Forelimb muscle (tissue), 1 donor: Measurements from ENCODE around the gene ABCF2. TPM values are rescaled to one million over a fixed set of nuclear protein-coding genes. Genes with fewer than 3 reads are reported as not detected.

Experiments used
- DNase-seq: peaks from one replicate; pipeline ENCODE4 v3.0.0-alpha.2; 2013; ENCODE audit warnings: low read depth
- polyA plus RNA-seq: library from polyadenylated mRNA; unstranded; fragments of 120-200 nt; gene quantifications from one replicate; pipeline ENCODE4 v1.2.1, GENCODE V29; 2013; ENCODE audit not compliant: insufficient read length

Gene ABCF2
- polyA plus RNA-seq, 1 donor: 17.4 TPM

- DNase-seq: no peak
Observed at GRCh38 chr7:151195616-151196450, 31.2 kb downstream of the ABCF2 start.

DNA sequence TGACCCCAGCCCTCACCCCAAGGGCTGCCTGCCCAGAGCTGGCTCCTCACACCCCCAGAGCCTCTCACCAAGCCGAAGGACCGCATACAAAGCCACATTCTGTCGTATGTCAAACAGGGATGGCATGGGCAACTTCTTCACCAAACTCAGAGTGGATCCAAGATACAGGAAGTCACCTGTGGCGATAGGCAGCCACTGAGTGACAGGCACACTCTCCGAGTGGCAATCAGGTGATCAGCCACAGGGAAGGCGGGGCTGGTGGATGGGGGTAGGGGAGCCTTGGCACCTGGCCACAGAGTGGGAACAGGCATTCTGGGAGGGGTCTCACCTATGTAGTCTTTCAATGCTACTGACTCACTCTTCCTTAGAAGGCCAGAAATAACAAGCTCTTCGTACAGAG lies 32.8 kb downstream of the ABCF2 start:
- no peak for DNase-seq

DNA sequence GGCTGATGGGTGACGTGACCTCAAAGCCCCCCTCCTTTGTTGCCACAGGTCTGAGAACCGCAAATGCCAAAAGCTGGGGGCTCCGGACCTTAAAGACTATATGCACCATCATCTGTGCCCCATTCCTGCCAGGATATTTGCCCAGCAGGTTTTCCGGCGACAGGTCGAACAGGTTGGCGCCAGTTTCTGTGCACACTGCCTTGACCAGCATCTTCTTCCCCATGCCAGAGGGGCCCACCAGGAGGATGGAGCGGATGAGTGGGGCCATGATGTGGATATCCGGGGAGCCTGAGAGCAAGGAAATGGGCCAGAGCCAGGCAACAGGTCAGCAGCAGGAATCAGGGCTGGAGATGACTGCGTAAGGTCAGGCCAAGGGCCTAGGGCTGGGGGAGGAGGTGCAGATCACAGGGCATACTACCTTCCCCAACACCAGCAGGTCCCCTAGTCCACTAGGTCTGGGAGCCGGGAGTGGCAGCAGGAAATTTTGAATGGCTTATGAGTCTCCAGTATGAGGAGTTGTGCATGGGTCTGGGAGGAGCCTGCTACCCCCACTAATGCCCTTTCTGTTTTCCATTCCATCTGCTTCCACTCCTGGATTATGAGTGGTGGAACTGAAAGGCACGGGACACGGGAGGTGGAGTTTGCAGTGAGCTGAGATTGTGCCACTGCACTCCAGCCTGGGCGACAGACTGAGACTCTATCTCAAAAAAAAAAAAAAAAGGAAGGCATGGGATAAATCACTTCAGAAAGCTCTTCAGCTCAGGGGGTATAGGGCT lies 33.6 kb downstream of the ABCF2 start:
- no peak for DNase-seq

- DNase-seq: no peak
Observed at GRCh38 chr7:151192002-151192539, 34.9 kb downstream of the ABCF2 start.

- no peak for DNase-seq
Observed at GRCh38 chr7:151191544-151191943, 35.5 kb downstream of the ABCF2 start.

DNA sequence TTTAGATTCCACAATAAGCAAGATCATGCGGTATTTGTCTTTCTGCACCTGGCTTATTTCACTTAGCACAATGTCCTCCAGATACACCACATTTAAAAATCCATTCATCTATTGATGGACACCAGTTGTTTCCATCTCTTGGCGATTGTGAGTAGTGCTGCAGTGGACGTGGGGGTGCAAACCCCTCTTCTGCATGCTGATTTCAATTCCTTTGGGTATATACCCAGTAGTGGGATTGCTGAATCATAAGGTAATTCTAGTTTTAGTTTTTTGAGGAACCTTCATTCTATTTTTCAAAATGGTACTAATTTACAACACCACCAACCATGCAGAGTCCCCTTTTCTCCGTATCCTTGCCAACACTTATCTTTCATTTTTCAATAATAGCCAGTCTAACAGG lies 38.0 kb downstream of the ABCF2 start:
- no peak for DNase-seq

DNA sequence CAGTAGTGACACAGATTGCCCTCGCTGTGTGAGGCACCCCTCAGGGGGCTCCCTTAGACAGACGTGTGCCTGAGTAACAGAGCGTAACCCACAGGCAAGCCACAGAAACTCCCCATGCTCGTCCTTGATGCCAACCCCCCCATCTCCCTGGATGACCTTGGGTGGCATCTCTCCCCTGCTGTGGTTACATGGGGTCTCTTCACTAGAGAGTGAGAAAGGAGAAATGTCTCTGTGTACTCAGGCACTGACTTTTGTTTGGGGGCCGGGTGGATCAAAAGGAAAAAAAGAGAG lies 38.8 kb downstream of the ABCF2 start:
- no peak for DNase-seq

DNA sequence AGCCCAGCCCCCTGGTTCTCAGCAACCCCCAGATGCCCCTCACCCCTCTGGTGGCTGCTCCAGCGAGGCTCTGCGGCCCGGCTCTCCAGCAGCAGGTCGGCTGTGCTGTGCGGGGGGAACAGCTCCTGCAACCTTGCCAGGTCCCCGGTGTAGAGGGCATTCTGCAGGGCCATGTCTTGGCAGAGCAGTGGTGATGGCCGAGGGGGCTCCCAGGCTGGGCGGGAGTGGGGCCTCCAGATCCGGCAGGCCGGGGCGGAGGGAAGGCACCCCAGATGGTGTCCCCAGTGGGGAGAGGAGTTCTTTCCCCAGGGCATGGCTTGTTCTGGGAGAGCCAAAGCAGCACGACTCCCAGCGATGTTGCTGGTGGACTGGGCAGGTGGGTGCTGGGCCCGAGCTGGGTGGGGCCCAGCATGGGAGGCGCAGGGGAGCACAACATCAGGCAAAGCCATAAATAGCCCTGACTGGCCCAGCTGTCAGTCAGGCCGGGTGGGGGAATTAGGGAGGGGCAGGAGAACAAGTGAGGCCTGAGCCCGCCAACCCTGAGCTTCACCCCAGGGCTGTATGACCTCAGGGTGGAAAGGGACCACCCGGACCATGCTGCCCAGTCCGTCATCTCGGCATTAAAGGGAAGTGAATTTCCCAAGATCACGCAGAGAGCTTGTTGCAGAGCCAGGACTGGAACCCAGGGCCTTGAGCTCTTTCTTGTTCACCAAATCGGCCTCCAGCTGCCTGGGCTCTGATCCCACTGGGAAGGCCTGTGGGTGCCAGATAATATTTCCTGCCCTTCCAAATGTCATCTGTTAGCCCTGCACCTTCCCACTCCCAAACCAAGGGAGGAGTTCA lies 39.4 kb downstream of the ABCF2 start:
- no peak for DNase-seq

DNA sequence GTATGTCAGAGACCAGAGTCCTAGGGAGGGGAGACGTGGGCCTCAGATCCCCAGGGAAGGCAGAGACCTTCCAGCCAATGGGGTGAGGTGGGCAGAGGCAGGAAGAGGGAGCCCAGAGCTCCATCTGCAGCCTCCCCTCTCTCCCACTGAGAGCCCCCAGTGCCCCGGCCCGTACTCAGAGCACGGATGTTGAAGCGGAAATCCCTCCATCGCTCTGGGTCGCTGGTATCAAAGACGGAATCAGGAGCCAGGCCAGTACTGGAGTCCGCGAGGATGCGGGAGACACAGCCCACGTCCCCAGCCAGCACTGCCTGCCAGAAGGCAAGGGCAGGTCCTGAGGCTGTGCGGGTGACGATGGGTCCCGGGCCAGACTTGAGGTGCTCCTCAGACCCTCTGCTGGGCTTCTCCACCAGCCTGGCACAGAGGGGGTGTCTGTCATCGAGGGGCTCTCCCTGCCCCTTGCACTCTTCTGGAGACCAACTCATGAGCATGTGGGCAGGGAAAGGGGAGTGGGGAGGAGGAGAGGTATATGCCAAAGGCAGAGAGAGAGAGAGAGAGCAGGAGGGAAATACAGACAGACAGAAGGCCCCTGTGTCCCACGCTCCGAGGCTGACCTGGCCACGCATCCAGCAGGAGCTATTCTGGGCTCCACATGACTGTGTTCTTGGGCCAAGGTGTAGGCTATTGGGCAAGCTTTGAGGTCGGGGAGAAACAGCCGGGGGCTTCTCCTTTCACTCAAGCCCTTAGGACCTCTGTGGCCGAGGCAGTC lies 40.2 kb downstream of the ABCF2 start, which contains the start of gene ASB10:
Gene ASB10, minus strand, starts transcription at position 611 of the 769 bp plus-strand sequence. Its CDS starts 120 bp downstream, at position 491.
- no peak for DNase-seq

- no peak for DNase-seq
Observed at GRCh38 chr7:151185762-151186639, 41.0 kb downstream of the ABCF2 start.

DNA sequence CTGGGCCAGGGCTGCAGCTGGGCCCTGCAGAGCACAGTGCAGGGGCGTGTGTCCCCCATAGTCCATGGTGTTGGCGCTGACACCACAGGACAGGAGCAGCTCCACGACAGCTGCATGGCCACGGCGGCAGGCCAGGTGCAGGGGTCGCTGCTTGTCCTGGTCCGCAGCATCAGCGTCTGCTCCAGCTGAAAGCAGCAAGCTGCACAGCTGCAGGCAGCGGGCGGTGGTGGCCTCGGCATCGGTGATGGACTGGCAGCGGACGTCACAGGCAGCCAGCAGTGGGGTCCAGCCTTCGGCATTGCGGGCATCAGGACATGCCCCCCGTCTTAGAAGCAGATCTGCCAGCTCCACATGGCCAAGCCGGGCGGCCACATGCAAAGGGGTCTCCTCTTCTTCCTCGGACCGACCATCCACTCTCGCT lies 46.0 kb downstream of the ABCF2 start:
- DNase-seq: no peak

GRCh38 chr7:151179946-151180345 lies 47.1 kb downstream of the ABCF2 start:
- DNase-seq: no peak

DNA sequence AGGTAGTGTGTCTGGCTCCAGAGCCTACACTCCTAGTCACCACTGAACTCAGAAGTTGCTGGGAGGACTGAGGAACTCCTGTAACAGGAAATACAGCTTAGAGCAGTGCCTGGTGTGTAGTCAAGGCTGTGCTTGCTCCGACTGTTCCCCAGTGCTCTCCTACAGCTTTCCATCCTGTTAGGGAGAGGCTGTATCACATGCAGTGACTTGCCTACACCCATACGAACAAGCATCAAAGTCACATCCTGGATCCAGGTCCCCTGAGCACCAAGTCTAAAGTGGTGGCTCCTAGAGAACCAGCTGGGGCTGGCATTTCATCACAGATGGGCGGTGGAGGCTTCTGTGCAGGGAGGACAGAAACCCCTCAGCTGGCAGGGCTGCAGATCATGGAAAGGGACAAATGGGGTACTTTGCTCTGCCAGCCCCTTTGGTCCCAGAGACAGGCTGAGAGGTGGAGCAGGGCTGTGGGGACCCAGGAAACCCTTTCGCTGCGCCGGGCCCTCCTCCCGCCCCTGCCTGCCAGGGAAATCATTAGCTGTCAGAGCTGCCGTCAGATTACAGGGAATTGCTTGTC lies 47.6 kb downstream of the ABCF2 start:
- no peak for DNase-seq

GRCh38 chr7:151178831-151179230 lies 48.2 kb downstream of the ABCF2 start:
- no peak for DNase-seq

- DNase-seq: no peak
Observed at GRCh38 chr7:151178236-151178635, 48.8 kb downstream of the ABCF2 start.

DNA sequence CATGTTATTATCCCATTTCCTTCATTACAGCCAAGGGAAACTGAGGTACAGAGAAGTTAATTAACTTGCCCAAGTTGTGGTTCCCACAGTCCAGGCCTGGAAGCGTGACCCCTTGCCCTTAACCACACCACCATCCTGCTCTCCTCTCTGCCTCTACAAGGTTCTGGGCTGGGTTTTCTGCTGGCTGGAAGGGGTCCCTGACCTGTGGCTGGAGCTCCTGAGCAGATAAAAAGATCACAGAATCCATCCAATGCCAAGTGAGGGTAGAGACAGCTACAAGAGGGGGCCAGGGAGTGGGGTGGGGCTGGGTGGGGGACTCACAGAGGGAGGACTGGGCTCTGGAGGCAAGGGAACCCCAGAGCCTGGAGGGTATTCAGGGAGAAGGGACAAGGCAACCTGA lies 49.7 kb downstream of the ABCF2 start:
- no peak for DNase-seq

- DNase-seq: no peak
Observed at GRCh38 chr7:151176401-151176800, 50.6 kb downstream of the ABCF2 start.

DNA sequence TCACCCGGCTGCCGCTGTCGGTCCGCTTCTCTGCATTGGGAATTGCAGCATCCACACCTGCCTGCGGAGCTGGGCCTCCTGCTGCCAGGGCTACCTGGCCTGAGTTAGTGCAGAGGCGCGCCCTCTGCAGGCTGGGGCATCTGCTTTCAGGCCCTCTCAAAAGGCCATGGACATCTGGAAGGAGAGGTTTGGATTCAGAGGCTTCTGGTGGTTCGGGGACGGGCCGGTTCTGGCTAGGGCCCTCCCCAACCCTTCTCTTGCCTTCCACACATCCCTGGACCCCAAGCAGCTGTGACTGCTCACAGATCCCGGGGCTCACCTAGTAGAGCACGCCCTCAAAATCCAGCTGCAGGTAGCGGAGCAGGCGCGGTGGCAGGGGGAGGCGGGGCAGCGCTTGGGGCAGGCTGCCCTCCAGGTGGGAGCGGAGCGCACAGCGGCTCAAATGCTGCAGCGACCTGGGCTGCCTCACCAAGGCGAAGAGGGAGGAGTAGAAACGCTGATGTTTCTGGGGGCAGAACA lies 51.2 kb downstream of the ABCF2 start:
- no peak for DNase-seq

DNA sequence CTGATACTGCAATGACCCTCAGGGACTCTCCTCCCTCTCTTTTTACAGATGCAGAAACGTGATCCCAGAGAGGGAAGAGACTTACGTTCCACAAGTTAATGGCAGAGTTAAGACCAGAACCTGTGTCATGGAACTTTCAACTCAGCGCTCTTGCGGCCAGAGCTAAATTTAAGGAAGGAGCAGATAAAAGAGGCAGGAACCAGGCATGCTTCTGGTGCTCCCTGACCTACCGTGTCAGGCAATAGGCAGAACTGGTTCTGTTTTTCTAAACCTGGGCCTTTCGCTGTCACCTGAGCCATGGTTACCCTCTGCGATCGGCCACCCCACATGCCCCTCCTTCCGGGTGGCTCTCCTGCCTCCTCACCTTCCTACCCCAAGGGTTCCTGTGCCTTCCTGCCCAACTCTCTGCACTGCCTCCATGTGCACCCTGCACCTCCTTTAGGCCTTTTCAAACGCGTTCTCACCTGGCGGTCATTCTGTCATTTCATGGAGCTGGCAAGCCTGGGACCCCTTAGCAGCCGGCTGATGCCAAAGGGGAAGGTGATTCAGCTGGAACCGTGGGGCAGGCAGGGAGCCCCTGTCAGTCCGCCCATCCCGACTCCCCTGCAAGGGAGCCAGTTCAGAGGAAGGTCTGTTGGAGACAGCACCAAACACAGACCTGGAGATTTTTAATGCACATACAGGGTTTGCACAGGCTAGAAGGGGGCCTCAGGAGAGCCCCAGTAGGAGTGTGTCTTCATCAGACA lies 51.8 kb downstream of the ABCF2 start:
- no peak for DNase-seq
